ENCODE results near the gene FGFBP3.

FGFBP3 gene, protein sequence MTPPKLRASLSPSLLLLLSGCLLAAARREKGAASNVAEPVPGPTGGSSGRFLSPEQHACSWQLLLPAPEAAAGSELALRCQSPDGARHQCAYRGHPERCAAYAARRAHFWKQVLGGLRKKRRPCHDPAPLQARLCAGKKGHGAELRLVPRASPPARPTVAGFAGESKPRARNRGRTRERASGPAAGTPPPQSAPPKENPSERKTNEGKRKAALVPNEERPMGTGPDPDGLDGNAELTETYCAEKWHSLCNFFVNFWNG

DNA sequence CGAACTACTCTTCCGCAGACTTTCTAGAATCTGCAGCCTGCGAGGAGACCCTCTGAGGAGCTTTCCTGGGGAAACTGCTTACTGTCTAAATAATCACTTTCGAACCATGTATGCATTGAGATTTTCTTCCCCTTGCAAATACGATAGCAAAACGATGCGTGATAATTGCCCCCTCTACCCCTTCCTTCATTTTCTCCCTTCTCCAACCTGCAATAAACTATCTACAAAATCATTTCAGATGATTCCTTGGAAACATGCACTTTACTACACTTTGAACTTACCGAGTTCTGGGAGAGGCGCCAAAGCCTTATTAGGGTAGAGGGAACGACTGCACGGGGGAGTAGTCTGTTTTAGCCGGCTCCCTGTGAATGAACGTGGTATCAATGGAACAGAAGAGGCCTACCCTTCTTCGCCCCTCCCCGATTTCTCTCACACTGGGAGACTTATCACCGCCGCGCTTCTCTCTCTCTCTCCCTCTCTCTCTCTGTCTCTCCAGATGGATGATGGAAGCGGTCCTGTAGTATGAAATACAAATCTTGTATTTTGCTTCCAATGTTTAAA is at the start of gene FGFBP3:
FGFBP3 (minus strand) TSS at position 370 of the 561 bp plus-strand sequence. CDS start 517 bp downstream, outside the sequence.
- DNase-seq: no peak

DNA sequence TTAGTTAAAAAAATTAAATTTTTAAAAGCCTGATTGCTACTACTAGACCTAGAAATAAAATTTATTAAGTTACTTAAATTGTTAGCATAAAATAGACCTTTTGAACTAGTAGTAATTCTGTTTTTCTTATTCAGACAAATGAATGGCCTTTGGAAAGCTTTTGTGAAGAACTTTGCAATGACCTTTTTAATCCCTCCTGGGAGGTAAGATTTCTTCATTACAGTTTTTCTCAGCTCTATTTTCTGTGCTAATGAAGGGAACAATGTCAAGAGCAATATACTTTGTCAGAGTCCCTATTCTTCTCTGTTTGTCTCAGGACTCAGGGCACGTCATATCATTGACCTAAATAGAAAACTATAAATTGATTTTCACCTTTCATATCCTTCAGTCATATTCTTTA is 47.8 kb upstream of the FGFBP3 start:
- no peak for DNase-seq

DNA sequence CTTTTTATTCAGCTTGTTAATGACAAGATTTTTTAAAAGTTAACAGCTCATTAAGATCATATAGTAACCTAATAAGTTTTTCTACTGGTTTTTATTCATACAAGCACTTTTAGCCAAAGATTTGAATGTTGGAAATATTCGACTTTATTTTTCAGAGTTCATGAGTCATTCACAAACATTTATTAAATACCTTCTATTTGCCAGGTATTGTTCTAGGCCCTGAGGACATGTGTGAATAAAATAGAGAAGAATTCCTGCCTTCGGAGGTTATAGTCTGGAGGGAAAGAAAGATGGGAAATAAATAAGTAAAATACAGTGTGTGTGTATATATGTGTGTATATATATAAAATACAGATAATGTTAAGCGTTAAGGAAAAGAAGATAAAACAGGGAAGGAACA is 45.8 kb upstream of the FGFBP3 start:
- no peak for DNase-seq

DNA sequence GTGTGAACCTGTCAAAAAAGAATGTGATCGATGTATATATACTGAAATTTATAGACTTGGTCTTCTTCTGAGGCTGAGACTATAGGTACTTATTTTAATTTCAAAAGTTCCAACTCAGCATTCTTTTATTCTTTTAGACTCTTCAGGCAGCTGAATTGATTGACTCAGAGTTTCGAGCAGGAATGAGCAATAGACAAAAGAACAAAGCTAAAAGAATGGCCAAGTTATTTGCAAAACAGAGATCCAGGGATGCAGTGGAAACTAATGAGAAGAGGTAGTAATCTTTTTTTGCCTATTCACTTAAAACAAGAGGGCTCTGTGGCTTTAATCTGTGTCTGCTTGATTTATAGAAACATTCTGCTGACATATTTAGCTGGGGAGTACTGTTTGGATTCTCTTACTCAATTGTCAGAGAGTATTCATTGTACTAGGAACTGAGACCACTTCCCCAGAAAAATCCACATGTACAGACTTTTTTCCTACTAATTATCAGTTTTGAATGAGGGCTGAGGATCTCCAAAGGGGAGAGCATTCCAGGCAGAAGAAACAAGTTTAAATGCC is 44.4 kb upstream of the FGFBP3 start:
- DNase-seq: no peak

DNA sequence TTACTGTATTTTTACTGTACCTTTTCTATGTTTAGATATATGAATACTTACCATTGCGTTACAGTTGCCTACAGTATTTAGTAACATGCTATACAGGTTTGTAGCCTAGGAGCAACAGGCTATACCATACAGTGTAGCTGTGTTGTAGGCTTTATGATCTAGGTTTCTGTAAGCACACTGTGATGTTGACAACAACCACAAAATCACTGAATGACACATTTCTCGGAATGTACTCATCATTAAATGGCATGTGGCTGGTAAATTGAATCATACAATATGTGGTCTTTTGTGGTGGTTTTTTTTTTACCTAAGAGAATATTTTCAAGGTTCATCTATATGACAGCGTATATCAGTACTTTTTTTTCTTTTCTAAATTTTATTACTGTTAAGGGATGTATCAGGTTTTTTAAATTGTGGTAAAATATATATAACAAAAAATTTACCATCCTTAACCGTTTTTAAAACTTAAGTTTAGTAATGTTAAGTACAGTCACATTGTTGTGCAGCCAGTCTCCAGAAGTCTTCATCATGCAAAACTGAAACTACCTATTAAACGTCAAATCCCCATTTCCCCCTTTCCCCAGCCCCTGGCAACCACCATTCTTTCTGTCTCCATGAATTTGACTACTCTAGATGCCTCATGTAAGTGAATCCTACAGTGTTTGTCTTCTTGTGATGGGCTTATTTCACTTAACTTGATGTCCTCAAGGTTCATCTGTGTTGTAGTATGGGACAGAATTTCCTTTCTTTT is 35.8 kb upstream of the FGFBP3 start:
- DNase-seq: no peak

DNA sequence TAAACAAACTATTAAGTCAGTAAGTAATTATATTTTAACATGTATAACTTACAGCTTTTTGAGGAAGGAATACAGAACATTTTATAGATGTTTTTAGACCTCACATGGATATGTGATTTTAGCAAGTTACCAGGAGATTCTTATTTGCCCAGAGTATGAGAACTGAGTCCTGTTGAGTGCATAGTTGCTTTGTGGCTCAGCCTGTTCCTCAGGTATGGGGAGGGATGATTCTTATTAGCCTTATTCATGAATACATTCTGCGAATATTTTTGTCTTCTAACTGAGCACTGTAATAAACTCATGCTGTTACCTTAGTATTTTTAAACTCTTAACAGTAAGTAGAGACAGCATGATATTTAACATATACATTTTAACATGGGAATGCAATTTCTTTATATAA is 32.1 kb upstream of the FGFBP3 start:
- DNase-seq: no peak

DNA sequence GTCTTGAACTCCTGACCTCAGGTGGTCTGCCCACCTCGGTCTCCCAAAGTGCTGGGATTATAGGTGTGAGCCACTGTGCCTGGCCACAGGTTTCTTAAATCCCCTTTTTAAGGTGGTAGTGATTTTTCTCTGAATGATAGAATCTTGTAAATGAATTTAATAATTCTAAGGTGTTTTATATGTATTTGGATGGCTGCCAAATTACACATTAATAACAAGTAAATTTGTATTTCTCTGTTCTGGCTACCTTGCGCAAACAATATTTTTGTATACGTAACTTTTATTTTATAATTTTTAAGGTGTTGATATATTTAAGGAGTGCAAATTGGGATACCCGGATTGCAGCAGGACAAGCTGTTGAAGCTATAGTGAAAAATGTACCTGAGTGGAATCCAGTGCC is 30.4 kb upstream of the FGFBP3 start:
- DNase-seq: no peak

DNA sequence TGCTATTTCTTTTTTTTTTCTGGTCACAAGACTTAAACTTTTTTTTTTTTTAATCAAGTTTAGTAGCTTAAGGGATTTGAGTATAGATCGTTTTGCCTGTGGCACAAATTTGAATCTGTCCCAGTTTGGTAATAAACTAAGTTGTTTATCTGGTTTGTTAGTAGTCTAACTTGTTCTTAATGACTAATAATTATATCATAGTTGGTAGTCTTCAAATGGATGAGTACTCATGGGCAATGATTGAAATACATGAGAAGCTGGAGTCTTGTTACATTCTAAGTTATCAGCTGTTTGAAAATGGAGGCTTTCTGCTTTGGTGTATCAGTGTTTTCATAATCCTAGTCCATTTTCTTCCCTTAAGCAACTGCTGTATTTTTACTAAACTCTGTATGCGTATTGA is 26.6 kb upstream of the FGFBP3 start:
- DNase-seq: no peak

DNA sequence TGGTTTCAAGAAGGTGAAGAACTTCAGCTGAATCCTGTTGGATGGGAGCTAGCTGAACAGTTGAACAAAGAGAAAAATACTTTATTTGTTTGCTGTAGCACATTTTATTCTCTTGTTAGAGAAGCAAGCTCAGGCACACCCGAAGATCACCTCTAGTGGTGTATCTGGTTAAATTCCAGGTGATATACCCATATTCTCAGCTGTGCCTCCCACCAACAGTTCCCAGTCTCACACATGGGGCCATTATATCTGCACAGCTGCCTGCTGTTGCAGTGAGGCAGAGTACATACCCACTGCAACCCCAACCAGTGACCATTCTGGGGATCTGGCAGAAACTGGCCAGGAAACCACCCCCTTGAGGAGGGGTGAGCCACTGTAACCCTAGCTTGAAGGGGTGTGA is 23.5 kb upstream of the FGFBP3 start:
- DNase-seq: no peak

DNA sequence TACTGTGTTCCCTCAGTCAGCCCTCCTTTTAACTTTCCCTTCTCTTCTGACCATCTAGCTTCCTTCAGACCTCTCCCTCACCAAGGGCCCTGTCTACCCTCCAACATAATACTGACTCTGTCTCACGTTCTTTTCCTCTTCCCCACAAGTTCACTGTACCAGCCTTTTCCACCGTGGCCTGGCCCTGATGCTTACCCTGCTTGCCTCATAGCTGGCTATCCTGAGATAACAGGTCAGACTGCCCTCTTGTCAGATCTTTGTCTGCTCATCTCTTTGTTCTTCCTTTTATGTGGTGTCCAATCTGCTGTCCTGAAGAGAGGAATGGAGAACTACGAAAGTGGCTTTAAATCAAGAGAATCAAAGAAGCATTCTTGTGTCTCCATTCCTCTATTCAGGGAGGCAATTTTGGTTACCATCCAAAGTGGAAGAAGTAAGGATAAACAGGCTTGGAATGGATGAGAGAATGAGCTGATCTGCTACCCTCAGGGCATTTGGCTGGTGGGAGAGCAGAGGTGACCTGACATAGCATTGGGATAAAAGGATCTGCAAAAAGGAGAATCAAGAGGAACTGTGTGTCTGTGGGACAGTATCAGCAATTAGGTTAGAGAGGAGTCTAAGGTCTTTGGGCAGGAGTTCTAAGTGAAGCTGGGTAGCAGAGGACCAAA is 22.4 kb upstream of the FGFBP3 start:
- no peak for DNase-seq

DNA sequence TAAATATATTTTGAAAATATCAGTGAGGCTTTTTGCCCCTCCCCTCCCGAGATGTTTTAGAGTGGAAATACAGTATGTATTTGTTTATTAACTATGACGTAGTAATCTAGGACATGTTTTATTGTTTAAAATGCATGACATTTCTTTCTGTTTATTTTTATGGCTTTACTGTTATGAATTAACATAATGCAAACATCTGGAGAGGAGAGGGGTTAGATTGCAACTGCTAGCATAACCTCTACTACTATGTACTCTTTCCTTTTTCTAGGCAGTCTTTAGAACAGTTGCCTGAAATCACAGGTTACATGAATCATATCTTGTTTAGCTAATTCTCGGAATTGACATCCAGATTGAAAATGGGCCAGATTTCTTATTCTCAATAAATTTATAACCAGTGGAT is 21.7 kb upstream of the FGFBP3 start:
- DNase-seq: no peak

DNA sequence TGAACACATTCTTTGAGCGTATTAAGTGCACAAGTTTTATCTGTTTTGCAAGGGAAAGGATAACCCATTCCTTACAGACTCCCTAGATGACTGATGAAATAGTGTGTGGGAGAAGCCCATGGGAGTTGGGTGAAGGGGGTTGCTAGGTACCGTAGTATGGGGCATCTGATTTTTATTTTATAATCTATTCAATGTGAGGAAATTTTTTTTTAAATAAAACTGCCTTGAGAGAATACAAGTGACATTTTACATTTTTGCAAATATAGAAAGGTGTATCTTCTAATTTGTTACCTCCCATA is 15.7 kb upstream of the FGFBP3 start:
- DNase-seq: no peak

DNA sequence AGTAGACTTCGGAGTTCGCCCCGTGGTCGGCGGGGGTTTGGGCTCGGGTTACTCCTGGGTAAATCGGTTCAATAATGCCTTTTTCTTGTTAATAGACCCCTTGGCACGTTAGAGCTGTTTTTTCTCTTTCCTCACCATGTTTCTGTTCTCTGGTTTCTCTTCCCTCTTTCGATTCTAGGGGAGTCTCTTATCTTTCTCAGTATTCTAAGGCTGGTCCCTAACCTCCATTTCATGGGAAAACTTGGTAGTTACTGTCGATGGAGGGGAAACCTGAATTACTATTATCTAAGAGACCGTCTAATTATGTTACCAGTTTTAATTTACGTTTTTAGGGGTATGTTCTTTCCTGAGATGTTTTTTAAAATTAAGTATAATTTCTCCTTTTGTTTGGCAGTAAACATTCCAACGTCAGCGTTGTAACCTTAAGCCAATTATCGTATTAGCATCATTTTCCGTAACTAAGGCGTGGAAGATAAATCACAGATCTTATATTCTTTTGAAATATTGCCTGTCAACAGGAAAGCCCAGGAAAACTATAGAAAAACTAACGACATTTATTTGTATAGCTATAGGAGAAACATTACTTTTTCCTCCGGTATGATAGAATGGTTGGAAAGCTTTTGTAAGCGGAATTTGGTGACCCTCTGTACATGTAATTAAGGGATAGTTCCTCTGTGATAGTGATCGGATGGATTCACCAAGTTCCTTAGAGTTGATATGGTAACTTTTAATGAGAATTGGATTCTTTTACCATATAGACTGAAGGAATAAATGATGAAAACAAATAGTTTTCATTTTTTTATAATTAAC is 15.1 kb upstream of the FGFBP3 start:
- no peak for DNase-seq

DNA sequence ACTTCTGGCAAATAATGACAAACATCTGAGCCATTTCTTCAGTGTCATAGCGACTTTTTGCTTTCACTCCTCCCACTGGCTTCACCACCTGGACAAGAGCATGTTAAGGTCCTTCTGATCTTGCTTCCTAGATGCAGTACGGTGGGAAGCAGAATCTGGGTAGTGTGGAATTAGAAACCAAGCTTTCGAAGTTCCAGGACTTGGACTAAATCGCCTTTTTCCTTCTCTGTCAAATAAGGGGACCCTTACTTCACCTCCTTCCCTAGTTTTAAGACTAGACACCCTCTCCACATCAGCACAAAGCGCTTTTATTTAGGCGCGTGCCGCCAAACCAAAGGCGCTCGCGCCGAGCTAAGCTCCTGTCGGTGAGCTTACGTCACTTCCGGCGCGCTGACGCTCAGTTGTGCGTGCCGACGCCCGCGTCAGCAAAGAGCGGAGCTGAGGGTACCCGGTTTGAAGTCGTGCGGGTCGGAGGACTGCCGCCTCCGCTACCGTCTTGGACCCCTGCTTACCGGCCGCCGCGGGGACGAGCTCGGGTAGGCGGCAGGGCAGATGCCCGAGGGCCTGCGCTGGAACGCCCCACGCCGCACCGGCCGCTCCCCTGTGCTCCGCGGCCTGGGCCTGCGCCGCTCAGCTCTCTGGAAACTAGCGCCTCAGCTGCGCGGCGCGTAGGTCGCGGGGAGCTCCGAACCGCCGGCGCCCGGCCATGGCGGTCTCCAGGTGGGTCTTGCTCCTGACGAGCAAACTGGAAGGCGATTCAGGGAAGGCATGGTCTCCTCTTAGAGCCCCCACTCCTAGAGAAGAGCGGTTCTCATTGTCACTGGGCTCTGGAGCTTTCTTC is 14.3 kb upstream of the FGFBP3 start, which contains the start of gene BTAF1:
BTAF1 (plus strand) TSS at position 400 of the 841 bp plus-strand sequence; CDS start at position 707, 307 bp downstream.
- DNase-seq: peak; percentile 86

DNA sequence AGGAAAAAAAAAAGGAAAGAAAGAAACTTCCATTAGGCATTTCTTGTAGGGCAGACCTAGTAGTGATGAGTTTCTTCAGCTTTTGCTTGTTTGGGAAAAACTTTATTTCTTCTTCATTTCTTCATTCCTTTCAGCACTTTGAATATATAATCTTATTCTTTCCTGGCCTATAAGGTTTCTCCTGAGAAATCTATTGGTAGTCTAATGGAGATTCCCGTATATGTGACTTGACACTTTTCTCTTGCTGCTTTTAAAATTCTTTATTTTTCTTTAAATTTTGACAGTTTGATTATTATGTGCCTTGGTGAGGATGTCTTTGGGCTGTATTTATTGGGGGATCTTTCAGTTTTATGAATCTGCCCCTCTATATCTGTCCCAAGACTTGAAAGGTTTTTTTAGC is 10.4 kb upstream of the FGFBP3 start:
- DNase-seq: no peak

DNA sequence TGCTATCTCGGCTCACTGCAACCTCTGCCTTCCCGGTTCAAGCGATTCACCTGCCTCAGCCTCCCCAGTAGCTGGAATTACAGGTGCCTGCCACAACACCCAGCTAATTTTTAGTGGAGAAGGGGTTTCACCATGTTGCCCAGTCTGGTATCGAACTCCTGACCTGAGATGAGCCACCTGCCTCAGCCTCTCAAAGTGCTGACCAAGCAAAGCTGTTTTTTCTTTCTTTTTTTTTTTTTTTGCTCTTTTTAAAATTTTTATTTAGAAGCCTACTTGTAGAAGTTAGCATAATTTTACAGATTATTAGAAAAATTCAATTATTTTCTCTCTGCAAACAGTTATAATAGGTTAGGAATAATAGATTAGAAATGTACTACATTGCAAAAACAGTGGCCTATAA is 1.2 kb upstream of the FGFBP3 start:
- DNase-seq: no peak

DNA sequence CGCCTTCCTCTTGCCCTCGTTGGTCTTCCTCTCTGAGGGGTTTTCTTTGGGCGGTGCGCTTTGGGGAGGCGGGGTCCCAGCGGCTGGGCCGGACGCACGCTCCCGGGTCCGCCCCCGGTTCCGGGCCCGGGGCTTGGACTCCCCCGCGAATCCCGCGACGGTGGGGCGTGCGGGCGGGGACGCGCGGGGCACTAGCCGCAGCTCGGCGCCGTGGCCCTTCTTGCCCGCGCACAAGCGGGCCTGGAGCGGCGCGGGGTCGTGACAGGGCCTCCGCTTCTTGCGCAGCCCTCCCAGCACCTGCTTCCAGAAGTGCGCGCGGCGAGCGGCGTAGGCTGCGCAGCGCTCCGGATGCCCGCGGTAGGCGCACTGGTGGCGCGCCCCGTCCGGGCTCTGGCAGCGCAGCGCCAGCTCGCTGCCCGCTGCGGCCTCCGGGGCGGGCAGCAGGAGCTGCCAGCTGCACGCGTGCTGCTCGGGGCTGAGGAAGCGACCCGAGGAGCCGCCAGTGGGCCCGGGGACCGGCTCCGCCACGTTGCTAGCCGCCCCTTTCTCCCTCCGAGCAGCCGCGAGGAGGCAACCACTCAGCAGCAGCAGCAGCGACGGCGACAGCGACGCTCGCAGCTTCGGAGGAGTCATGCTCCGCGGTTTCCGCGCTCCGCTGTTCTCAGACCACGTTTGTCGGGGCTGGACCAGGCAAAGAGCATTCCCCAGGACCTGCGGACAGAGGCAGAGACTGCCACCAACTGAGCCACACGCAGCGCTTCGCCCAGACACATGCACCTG is 759 bp downstream of the FGFBP3 start:
- peak; percentile 79 for DNase-seq

DNA sequence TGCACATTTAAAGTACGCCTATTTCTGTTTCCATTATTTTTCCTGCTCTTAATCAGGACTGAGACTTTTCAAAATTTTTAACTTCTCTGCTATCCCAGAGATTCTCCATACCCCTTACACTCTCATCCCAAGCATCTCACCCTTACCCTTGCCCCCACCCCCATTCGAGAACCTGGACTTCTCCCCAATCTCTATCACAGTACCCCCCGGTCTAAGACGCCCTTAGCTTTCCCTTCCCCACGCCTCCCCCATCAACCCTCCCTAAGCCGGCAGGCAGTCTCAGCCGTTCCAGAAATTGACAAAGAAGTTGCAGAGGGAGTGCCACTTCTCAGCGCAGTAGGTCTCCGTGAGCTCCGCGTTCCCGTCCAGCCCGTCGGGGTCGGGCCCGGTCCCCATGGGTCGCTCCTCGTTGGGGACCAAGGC is 1.4 kb downstream of the FGFBP3 start:
- DNase-seq: no peak

DNA sequence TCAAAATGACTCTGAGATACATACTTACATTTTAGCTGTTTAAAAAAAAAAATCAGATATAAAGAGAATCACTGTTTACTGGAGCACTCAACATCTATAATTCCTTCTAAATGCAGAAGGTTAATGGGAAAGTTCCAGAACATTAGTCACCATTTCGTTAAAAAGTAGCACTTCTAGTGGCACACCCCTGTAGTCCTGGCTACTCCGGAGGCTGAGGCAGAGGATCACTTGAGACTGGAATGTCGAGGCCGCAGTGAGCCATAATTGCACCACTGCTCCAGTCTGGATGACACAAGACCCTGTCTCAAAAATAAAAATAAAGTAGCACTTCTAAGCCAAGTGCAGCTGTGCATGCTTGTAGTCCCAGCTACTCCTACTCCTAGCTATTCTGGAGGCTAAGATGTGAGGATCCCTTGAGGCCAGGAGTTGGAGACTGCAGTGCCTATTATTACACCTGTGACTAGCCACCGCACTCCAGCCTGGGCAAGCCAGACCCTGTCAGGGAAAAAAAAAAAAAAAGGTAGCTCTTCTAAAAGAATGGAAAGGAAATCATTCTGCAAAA is 2.2 kb downstream of the FGFBP3 start:
- no peak for DNase-seq
